ENCODE measurements around the gene SIRT6. TPM values are rescaled to one million over a fixed set of nuclear protein-coding genes. Genes with fewer than 3 reads are reported as not detected.

The SIRT6 gene
- total RNA-seq, 6 donors from 2014 or later, result 20.8 to 55.0 (median 27.8) TPM

DNA sequence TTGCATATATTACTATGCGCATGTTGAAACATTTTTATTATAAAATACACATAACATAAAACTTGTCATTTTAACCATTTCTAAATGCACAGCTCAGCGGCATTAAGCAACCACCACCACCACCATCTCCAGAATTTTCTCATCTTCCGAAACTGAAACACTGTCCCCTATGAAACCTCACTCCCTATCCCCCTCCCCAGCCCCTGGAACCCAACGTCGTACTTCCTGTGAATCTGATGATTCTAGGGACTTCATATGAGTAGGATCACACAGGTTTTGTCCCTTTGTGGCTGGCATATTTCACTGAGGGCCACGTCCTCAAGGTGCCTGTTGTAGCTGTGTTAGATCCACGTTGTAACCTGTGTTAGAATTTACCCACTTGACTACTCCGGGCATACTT is 57.7 kb downstream of the SIRT6 start:
- Histone ChIP-seq H3K27ac (peak overlapping the region in 3 of 4 donors; percentile 61 to 92 (median 67)), H3K36me3 (peaks cover 0 to 5% (median 1%) of the 10 kb centered on the region in 4 donors), H3K27me3 (no peaks in the 10 kb centered on the region), H3K4me3 (peak overlapping the region in 3 of 4 donors; percentile 70 to 96 (median 87)), H3K9me3 (no peaks in the 10 kb centered on the region), H3K4me1 (peaks cover 14 to 32% (median 23%) of the 10 kb centered on the region in 4 donors)
- TF ChIP-seq POLR2A (IDR thresholded peaks at IDR 0.05), result no peak
- TF ChIP-seq POLR2AphosphoS5 (IDR thresholded peaks at IDR 0.05), result no peak
- TF ChIP-seq, protein P1, sequence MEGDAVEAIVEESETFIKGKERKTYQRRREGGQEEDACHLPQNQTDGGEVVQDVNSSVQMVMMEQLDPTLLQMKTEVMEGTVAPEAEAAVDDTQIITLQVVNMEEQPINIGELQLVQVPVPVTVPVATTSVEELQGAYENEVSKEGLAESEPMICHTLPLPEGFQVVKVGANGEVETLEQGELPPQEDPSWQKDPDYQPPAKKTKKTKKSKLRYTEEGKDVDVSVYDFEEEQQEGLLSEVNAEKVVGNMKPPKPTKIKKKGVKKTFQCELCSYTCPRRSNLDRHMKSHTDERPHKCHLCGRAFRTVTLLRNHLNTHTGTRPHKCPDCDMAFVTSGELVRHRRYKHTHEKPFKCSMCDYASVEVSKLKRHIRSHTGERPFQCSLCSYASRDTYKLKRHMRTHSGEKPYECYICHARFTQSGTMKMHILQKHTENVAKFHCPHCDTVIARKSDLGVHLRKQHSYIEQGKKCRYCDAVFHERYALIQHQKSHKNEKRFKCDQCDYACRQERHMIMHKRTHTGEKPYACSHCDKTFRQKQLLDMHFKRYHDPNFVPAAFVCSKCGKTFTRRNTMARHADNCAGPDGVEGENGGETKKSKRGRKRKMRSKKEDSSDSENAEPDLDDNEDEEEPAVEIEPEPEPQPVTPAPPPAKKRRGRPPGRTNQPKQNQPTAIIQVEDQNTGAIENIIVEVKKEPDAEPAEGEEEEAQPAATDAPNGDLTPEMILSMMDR (IDR thresholded peaks at IDR 0.05), result no peak
- no peak for DNase-seq
- no peak for ATAC-seq (ENCODE audit: low FRiP score in 2 of 2)
- WGBS, 2 donors, result 37 to 38% methylated on average over 8 of the region's 8 CpGs

Small RNAs within 50 kb of the gene (small RNA-seq; reads per million reads assigned to genes)
- gene RF00017, result 0 reads per million in 4 donors

Other genes starting within 250 kb of the SIRT6 start
- gene NMRK2, start 249.5 kb downstream of the SIRT6 start, total RNA-seq, result not detected
- gene DAPK3, start 211.5 kb downstream of the SIRT6 start, total RNA-seq, result 100 to 1,000 TPM in 1 of 6 donors, 10 to 100 TPM in 5; 54.3 to 107 (median 80.6) TPM
- gene EEF2, start 197.1 kb downstream of the SIRT6 start, total RNA-seq, result 1,000 to 10,000 TPM; 1,167 to 2,562 (median 1,758) TPM
- 10 to 100 TPM; 13.7 to 53.4 (median 21.9) TPM for gene PIAS4, start 174.8 kb downstream of the SIRT6 start, total RNA-seq
- 100 to 1,000 TPM in 1 of 6 donors, 10 to 100 TPM in 5; 54.1 to 131 (median 72.6) TPM for gene ZBTB7A, start 115.7 kb downstream of the SIRT6 start, total RNA-seq
- gene MAP2K2, start 58.4 kb downstream of the SIRT6 start, total RNA-seq, result 100 to 1,000 TPM in 5 of 6 donors, 10 to 100 TPM in 1; 86.8 to 170 (median 134) TPM
- gene CREB3L3, start 28.9 kb downstream of the SIRT6 start, total RNA-seq, result under 1 TPM in 1 of 6 donors, not detected in 5; 0.14 TPM
- gene ANKRD24, start 126 bp upstream of the SIRT6 start, total RNA-seq, result 10 to 100 TPM in 1 of 6 donors, 1 to 10 TPM in 3, under 1 TPM in 2; 0.46 to 10.5 (median 1.3) TPM
- gene EBI3, start 47.0 kb upstream of the SIRT6 start, total RNA-seq, result 1 to 10 TPM; 1.7 to 7.4 (median 2.5) TPM
- 10 to 100 TPM; 18.8 to 36.6 (median 25.4) TPM for gene YJU2, start 64.5 kb upstream of the SIRT6 start, total RNA-seq
- gene SHD, start 96.7 kb upstream of the SIRT6 start, total RNA-seq, result under 1 TPM in 1 of 6 donors, not detected in 5; 0.98 TPM
- gene TMIGD2, start 119.8 kb upstream of the SIRT6 start, total RNA-seq, result 1 to 10 TPM in 3 of 6 donors, under 1 TPM in 2, not detected in 1; 0.30 to 1.9 (median 1.3) TPM
- gene FSD1, start 122.0 kb upstream of the SIRT6 start, total RNA-seq, result 1 to 10 TPM in 2 of 6 donors, under 1 TPM in 4; 0.54 to 2.1 (median 0.82) TPM
- 10 to 100 TPM; 11.2 to 39.8 (median 14.7) TPM for gene STAP2, start 156.3 kb upstream of the SIRT6 start, total RNA-seq
- 10 to 100 TPM in 4 of 6 donors, 1 to 10 TPM in 2; 7.7 to 37.1 (median 15.6) TPM for gene MPND, start 161.0 kb upstream of the SIRT6 start, total RNA-seq
- 10 to 100 TPM; 27.4 to 60.1 (median 53.8) TPM for gene SH3GL1, start 218.0 kb upstream of the SIRT6 start, total RNA-seq
- 10 to 100 TPM in 3 of 6 donors, 1 to 10 TPM in 3; 3.3 to 16.8 (median 10.1) TPM for gene CHAF1A, start 220.1 kb upstream of the SIRT6 start, total RNA-seq

All from upper lobe of left lung (tissue), 6 donors.